ENCODE measurements around the gene UNC80.

GRCh38 chr2:209905691-209906090 is 134.1 kb downstream of the UNC80 start:
- TF ChIP-seq CTCF (IDR thresholded peaks at IDR 0.05; ENCODE audit: insufficient read depth, low read length, poor library complexity, severe bottlenecking): no peak
- no peak for TF ChIP-seq EZH2phosphoT487 (conservative IDR thresholded peaks at IDR 0.05; ENCODE audit: low read length)

Data from SU-DHL-6 (cell line).